Thyroid gland (tissue), 4 donors: ENCODE results near the gene EZH2. TPM values are rescaled to one million over a fixed set of nuclear protein-coding genes. Genes with fewer than 3 reads are reported as not detected.

Experiments
- DNase-seq, 2 donors: peaks; one replicate each; pipeline ENCODE4 v3.0.0-alpha.2; 2019
- H3K27ac ChIP-seq, 3 donors: fragments of 200-600 bp; sonication (generic); 1 replicate in 2 of 3; 2 replicates in 1 of 3; pipeline ENCODE4 v1.5.1; 2016 to 2019; ENCODE audit warnings: mild to moderate bottlenecking in 1 of 3, moderate library complexity in 1 of 3
- H3K27me3 ChIP-seq: fragments of 200-600 bp; sonication (generic); one replicate; pipeline ENCODE4 v1.5.1; 2019
- H3K36me3 ChIP-seq, 2 donors: fragments of 200-600 bp; sonication (generic); one replicate each; pipeline ENCODE4 v1.5.1; 2016 to 2019
- H3K4me1 ChIP-seq, 2 donors: fragments of 200-600 bp; sonication (generic); one replicate each; pipeline ENCODE4 v1.5.1; 2017 to 2019
- H3K4me3 ChIP-seq, 3 donors: fragments of 200-600 bp; sonication (generic); replicated peaks in 1 of 3; 1 replicate in 2 of 3; 2 replicates in 1 of 3; pipeline ENCODE4 v1.5.1; 2016; ENCODE audit warnings: mild to moderate bottlenecking in 1 of 3
- H3K9me3 ChIP-seq: fragments of 200-600 bp; sonication (generic); one replicate; pipeline ENCODE4 v1.5.1; 2017
- CTCF ChIP-seq, 6 experiments: fragments of 200-600 bp in 3 of 6; fragments of 450-650 bp in 3 of 6; sonication (generic) in 3 of 6; IDR thresholded peaks; one replicate each; pipeline ENCODE4 v1.5.1; 2016 to 2019; ENCODE audit warnings: antibody characterized with exemption in 6 of 6, mild to moderate bottlenecking in 2 of 6, inconsistent platforms in 1 of 6, moderate library complexity in 1 of 6
- POLR2A ChIP-seq, 2 donors: fragments of 450-650 bp; IDR thresholded peaks; one replicate each; pipeline ENCODE4 v1.6.1; 2017; ENCODE audit warnings: antibody characterized with exemption in 2 of 2, mild to moderate bottlenecking in 2 of 2, moderate library complexity in 1 of 2
- WGBS, 2 donors: methylation state at CpG; one replicate each; pipeline ENCODE4 v1.1.5; 2017; 5-methylcytosine and 5-hydroxymethylcytosine counted together
- intact Hi-C: fragments of 100-400 bp; cut with DNase I; formaldehyde crosslinking; loops from one replicate; pipeline ENCODE4 v1.15.1; 2023
- total RNA-seq, 4 donors: library from RNA; depleted of rRNA; stranded (reverse); fragments of >200 nt; gene quantifications; one replicate each; pipeline ENCODE4 v1.2.3, GENCODE V29; 2016

EZH2 gene
- total RNA-seq, 4 donors from 2014 or later, result 0.75 to 1.1 (median 0.86) TPM

- H3K4me1 ChIP-seq, result no peaks in the 10 kb centered on the region
- no peaks in the 10 kb centered on the region for H3K36me3 ChIP-seq
- H3K27me3 ChIP-seq, result no peaks in the 10 kb centered on the region
- TF ChIP-seq CTCF (IDR thresholded peaks at IDR 0.05) (no peak), POLR2A (IDR thresholded peaks at IDR 0.05) (no peak)
- H3K4me3 ChIP-seq, result no peak overlapping the region
- H3K27ac ChIP-seq, result no peak overlapping the region
- no peak for DNase-seq
- H3K9me3 ChIP-seq, result no peaks in the 10 kb centered on the region
- intact Hi-C loops, result no loop called here
Measured at GRCh38 chr7:148872188-148872587, 11.9 kb downstream of the EZH2 start.

- no peak overlapping the region for H3K27ac ChIP-seq
- DNase-seq, result no peak
- H3K4me1 ChIP-seq, result no peaks in the 10 kb centered on the region
- 89 to 99% methylated on average over 5 of the region's 5 CpGs for WGBS, 2 donors
- H3K4me3 ChIP-seq, result no peak overlapping the region
- TF ChIP-seq CTCF (IDR thresholded peaks at IDR 0.05), result no peak
- no peak for TF ChIP-seq POLR2A (IDR thresholded peaks at IDR 0.05)
- no peaks in the 10 kb centered on the region for H3K27me3 ChIP-seq
- H3K9me3 ChIP-seq, result no peaks in the 10 kb centered on the region
- intact Hi-C loops, result no loop called here
- H3K36me3 ChIP-seq, result no peaks in the 10 kb centered on the region
Measured at GRCh38 chr7:148871551-148871950, 12.5 kb downstream of the EZH2 start.

GRCh38 chr7:148871030-148871429, 13.1 kb downstream of the EZH2 start:
- no peak for DNase-seq
- no peaks in the 10 kb centered on the region for H3K4me1 ChIP-seq
- no peak overlapping the region for H3K4me3 ChIP-seq
- no peak overlapping the region for H3K27ac ChIP-seq
- WGBS, 2 donors, result 85 to 96% methylated on average over 3 of the region's 3 CpGs
- H3K27me3 ChIP-seq, result no peaks in the 10 kb centered on the region
- no peaks in the 10 kb centered on the region for H3K9me3 ChIP-seq
- no peaks in the 10 kb centered on the region for H3K36me3 ChIP-seq
- TF ChIP-seq CTCF (IDR thresholded peaks at IDR 0.05) (no peak), POLR2A (IDR thresholded peaks at IDR 0.05) (no peak)
- intact Hi-C loops, result no loop called here

- TF ChIP-seq CTCF (IDR thresholded peaks at IDR 0.05), result no peak
- Histone ChIP-seq H3K27ac (no peak overlapping the region), H3K4me3 (no peak overlapping the region), H3K27me3 (no peaks in the 10 kb centered on the region), H3K9me3 (no peaks in the 10 kb centered on the region), H3K4me1 (no peaks in the 10 kb centered on the region), H3K36me3 (no peaks in the 10 kb centered on the region)
- WGBS, 2 donors, result 72 to 78% methylated on average over 5 of the region's 5 CpGs
- intact Hi-C loops, result no loop called here
- DNase-seq, result no peak
Measured at GRCh38 chr7:148868378-148868674, 15.8 kb downstream of the EZH2 start.

- no peaks in the 10 kb centered on the region for H3K9me3 ChIP-seq
- no peaks in the 10 kb centered on the region for H3K36me3 ChIP-seq
- TF ChIP-seq CTCF (IDR thresholded peaks at IDR 0.05) (no peak), POLR2A (IDR thresholded peaks at IDR 0.05) (no peak)
- no peak for DNase-seq
- intact Hi-C loops, result no loop called here
- H3K4me3 ChIP-seq, result no peak overlapping the region
- 84 to 90% methylated on average over 3 of the region's 3 CpGs for WGBS, 2 donors
- H3K27me3 ChIP-seq, result no peaks in the 10 kb centered on the region
- H3K27ac ChIP-seq, result no peak overlapping the region
- no peaks in the 10 kb centered on the region for H3K4me1 ChIP-seq
Measured at GRCh38 chr7:148867596-148868377, 16.3 kb downstream of the EZH2 start.
